ENCODE data around the gene LINC00632. TPM values are rescaled to one million over a fixed set of nuclear protein-coding genes. Genes with fewer than 3 reads are reported as not detected.

Gene LINC00632
- total RNA-seq, 2 donors from 2014 or later = 4.7 to 23.9 TPM

DNA sequence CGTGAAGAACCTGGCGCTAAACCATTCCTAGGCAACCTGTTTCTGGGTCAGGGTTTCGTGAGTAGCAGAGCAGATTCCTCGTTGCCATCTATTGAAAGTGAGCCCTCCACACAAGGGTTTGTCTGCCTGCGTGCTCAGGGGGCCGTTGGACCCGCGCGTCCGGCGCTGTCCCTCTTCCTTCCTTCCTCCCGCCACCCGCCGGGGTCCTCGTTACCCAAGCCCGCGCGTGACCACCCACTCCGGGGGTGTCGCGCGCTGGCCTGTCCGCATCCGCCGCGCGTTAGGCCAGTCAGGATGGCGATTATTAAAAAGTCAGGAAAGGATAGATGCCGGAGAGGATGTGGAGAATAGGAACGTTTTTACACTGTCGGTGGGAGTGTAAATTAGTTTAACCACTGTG, 66.8 kb downstream of the LINC00632 start:
- Mint-ChIP-seq H3K4me1 (peaks cover 2% of the 10 kb centered on the region), H3K27ac (no peak overlapping the region), H3K36me3 (ENCODE audit: low read depth) (no peaks in the 10 kb centered on the region), H3K4me3 (no peak overlapping the region), H3K27me3 (no peaks in the 10 kb centered on the region)
- ATAC-seq = no peak
- no peak for DNase-seq
- H3K9me3 ChIP-seq (ENCODE audit: control insufficient read depth, low read length, poor library complexity, severe bottlenecking) = no peaks in the 10 kb centered on the region

DNA sequence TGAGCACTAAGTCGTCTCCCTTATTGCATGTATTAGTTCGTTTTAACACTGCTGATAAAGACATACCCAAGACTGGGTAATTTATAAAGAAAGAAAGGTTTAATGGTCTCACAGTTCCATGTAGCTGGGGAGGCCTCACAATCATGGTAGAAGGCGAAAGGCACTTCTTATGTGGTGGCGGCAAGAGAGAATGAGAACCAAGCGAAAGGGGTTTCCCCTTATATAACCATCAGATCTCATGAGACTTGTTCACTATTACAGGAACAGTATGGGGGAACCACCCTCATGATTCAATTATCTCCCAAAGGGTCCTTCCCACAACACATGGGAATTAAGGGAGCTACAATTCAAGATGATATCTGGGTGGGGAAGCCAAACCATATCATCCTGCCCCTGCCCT, 85.1 kb downstream of the LINC00632 start:
- ATAC-seq (no peak), DNase-seq (no peak)
- H3K27me3 Mint-ChIP-seq = no peaks in the 10 kb centered on the region
- no peaks in the 10 kb centered on the region for H3K4me1 Mint-ChIP-seq
- no peaks in the 10 kb centered on the region for H3K36me3 Mint-ChIP-seq (ENCODE audit: low read depth)
- H3K4me3 Mint-ChIP-seq = no peak overlapping the region
- no peak overlapping the region for H3K27ac Mint-ChIP-seq
- no peaks in the 10 kb centered on the region for H3K9me3 ChIP-seq (ENCODE audit: control insufficient read depth, low read length, poor library complexity, severe bottlenecking)

DNA sequence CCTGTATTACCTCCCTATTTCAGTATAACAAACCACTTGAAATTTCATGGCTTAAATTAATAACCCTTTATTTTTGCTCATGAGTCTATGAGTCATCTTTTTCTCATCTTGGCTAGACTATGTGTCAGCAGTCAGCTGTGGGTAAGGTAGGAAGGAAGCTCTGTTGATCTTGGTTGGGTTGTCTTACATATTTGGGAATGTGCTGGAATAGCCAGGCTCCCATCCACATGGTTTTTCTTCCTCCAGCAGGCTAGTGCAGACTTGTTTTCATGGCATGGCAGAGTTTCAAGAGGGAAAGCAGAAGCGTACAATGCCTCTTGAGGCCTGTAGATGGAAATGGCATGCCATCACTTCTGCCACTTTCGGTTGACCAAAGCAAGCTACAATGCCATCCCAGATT, 89.7 kb downstream of the LINC00632 start:
- H3K27ac Mint-ChIP-seq = no peak overlapping the region
- H3K36me3 Mint-ChIP-seq (ENCODE audit: low read depth) = no peaks in the 10 kb centered on the region
- no peak for DNase-seq
- ATAC-seq = no peak
- H3K4me1 Mint-ChIP-seq = no peaks in the 10 kb centered on the region
- no peaks in the 10 kb centered on the region for H3K9me3 ChIP-seq (ENCODE audit: control insufficient read depth, low read length, poor library complexity, severe bottlenecking)
- no peaks in the 10 kb centered on the region for H3K27me3 Mint-ChIP-seq
- no peak overlapping the region for H3K4me3 Mint-ChIP-seq

DNA sequence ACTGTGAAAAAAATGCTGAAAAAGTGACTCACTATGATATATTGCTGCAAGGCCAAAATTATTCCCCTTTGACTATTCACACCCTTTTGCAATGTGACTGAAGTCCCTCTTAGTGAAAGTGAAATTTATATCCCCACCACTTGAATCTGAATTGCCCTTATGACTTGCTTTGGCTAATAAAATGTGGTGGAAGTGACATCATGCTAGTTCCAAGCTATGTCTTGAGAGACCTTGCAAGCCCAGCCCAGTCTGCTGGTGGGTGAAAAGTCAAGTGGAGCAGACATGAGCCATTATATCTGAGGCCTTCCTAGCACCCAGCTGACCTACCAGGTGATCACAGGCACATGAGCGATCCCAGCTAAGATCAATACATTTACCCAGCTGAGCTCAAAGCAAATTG, 94.7 kb downstream of the LINC00632 start:
- no peaks in the 10 kb centered on the region for H3K27me3 Mint-ChIP-seq
- H3K9me3 ChIP-seq (ENCODE audit: control insufficient read depth, low read length, poor library complexity, severe bottlenecking) = no peaks in the 10 kb centered on the region
- no peaks in the 10 kb centered on the region for H3K36me3 Mint-ChIP-seq (ENCODE audit: low read depth)
- no peak for ATAC-seq
- no peak overlapping the region for H3K27ac Mint-ChIP-seq
- no peaks in the 10 kb centered on the region for H3K4me1 Mint-ChIP-seq
- no peak for DNase-seq
- no peak overlapping the region for H3K4me3 Mint-ChIP-seq

DNA sequence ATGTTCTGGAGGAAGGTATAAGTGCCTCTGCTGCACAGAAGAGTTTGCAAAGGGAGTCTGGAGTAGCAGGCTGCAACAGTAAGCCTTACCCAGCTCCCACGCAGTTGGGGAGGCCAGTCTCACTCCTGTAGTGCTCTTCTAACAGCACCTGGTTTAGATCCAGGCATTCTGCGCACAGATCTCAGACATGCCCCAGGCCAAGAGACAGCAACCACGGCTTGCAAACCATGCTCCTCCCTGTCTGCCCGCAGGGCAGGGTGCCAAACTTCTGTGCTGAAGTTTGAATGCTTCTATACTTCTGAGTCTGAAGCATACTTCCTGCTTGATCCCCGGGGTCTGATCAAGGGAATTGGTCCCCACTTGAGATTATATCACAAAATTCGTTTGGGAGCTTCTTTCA, 106.3 kb downstream of the LINC00632 start:
- ATAC-seq = peak; percentile 28
- H3K4me3 Mint-ChIP-seq = no peak overlapping the region
- no peak overlapping the region for H3K27ac Mint-ChIP-seq
- no peak for DNase-seq
- H3K27me3 Mint-ChIP-seq = no peaks in the 10 kb centered on the region
- H3K36me3 Mint-ChIP-seq (ENCODE audit: low read depth) = no peaks in the 10 kb centered on the region
- no peaks in the 10 kb centered on the region for H3K4me1 Mint-ChIP-seq
- H3K9me3 ChIP-seq (ENCODE audit: control insufficient read depth, low read length, poor library complexity, severe bottlenecking) = no peaks in the 10 kb centered on the region

DNA sequence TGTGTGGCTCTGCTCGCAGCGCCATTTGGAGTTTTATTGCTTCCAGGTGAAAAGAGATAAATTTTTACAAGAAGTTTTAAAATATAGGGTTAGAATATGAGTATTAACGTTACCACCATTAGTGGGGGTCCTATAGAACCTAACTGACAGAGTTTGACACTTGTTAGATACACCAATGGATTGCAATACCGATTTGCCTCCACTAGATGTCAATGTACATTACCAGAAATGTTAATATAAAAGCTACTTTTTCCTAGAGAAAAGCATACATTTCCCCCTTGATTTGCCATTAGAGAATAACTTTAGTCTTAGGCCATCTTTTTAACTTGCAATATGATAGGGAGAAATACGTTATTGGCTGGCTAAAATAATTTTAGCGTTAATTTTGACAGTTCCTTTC, 108.4 kb downstream of the LINC00632 start:
- no peaks in the 10 kb centered on the region for H3K9me3 ChIP-seq (ENCODE audit: control insufficient read depth, low read length, poor library complexity, severe bottlenecking)
- Mint-ChIP-seq H3K4me3 (no peak overlapping the region), H3K4me1 (peaks cover 3% of the 10 kb centered on the region), H3K27ac (no peak overlapping the region), H3K36me3 (ENCODE audit: low read depth) (no peaks in the 10 kb centered on the region), H3K27me3 (no peaks in the 10 kb centered on the region)
- DNase-seq (no peak), ATAC-seq (no peak)

DNA sequence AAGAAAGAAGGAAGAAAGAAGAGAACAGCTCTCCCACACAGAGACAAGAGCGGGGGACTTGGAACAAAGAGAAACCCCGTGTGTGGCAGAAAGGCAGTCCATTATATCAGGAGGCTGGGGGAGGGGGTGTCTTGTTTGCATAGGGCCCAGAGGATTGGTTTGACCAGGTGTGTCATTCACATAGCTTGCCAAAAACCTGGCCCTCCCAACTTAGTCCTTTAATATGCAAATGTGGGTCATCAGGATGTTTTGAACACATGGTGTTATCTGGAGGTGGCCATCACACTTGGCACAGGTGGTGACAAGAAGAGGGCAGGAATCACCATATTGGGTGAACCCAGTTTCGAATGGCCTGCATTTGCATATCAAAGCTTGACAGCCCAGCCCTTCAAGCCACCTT, 111.7 kb downstream of the LINC00632 start:
- Mint-ChIP-seq H3K27ac (no peak overlapping the region), H3K36me3 (ENCODE audit: low read depth) (no peaks in the 10 kb centered on the region), H3K4me1 (peaks cover 6% of the 10 kb centered on the region), H3K4me3 (no peak overlapping the region), H3K27me3 (no peaks in the 10 kb centered on the region)
- no peaks in the 10 kb centered on the region for H3K9me3 ChIP-seq (ENCODE audit: control insufficient read depth, low read length, poor library complexity, severe bottlenecking)
- DNase-seq = no peak
- no peak for ATAC-seq

DNA sequence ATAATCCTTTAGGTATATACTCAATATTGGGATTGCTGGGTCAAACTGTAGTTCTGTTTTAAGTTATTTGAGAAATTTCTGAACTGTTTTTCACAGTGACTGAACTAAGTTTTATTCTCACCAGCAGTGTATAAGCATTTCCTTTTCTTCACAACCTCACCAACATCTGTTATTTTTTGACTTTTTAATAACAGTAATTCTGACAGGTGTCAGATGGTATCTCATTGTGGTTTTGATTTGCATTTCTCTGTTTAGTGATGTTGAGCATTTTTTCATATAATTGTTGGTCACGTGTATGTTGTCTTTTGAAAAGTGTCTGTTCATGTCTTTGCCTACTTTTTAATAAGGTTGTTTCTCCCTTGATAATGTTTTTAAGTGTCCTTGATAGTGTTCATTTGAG, 112.6 kb downstream of the LINC00632 start:
- peaks cover 6% of the 10 kb centered on the region for H3K4me1 Mint-ChIP-seq
- no peaks in the 10 kb centered on the region for H3K27me3 Mint-ChIP-seq
- peak overlapping the region; percentile 22 for H3K4me3 Mint-ChIP-seq
- no peaks in the 10 kb centered on the region for H3K36me3 Mint-ChIP-seq (ENCODE audit: low read depth)
- ATAC-seq (peak; percentile 23), DNase-seq (no peak)
- H3K9me3 ChIP-seq (ENCODE audit: control insufficient read depth, low read length, poor library complexity, severe bottlenecking) = no peaks in the 10 kb centered on the region
- H3K27ac Mint-ChIP-seq = peak overlapping the region; percentile 12

DNA sequence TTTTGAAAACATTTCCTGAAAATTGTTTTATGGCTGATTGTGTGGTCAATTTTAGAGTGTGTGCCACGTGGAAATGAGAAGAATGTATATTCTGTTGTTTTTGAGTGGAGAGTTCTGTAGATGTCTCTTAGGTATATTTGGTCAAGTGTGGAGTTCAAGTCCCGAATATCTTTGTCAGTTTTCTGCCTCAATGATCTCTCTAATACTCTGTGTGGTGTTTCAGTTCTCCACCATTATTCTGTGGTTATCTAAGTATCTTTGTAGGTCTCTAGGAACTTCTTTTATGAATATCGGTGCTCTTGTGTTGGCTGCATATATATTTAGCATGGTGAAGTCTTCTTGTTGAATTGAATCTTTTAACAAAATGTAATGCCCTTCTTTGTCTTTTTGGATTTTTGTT, 113.3 kb downstream of the LINC00632 start:
- H3K36me3 Mint-ChIP-seq (ENCODE audit: low read depth) = no peaks in the 10 kb centered on the region
- ATAC-seq (no peak), DNase-seq (no peak)
- peak overlapping the region; percentile 22 for H3K4me3 Mint-ChIP-seq
- no peaks in the 10 kb centered on the region for H3K27me3 Mint-ChIP-seq
- no peaks in the 10 kb centered on the region for H3K9me3 ChIP-seq (ENCODE audit: control insufficient read depth, low read length, poor library complexity, severe bottlenecking)
- peak overlapping the region; percentile 12 for H3K27ac Mint-ChIP-seq
- peaks cover 6% of the 10 kb centered on the region for H3K4me1 Mint-ChIP-seq

DNA sequence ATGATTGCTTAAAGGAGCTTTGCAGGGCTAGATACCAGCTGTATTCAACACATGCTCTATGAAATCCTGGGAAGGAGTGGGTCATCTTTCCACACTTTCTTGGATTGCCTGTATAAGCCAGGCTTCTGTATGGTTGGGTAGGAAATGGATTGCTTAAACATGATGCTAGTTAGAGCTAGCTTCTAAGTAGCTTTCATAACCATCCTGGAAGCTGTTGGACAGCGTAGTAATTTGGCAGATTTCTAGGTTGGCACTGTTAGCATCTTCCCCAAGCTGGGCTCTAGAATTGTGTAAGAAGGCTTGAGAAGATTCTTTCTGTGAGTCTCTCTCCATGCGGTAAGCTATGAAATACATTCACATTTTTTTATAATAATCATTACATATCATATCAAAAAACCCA, 127.3 kb downstream of the LINC00632 start:
- H3K36me3 Mint-ChIP-seq (ENCODE audit: low read depth) = no peaks in the 10 kb centered on the region

More for the DNA sequence above, 127.3 kb downstream of the LINC00632 start:
- no peaks in the 10 kb centered on the region for H3K4me1 Mint-ChIP-seq
- H3K9me3 ChIP-seq (ENCODE audit: control insufficient read depth, low read length, poor library complexity, severe bottlenecking) = no peaks in the 10 kb centered on the region
- DNase-seq (no peak), ATAC-seq (no peak)
- H3K4me3 Mint-ChIP-seq = no peak overlapping the region
- H3K27me3 Mint-ChIP-seq = no peaks in the 10 kb centered on the region
- H3K27ac Mint-ChIP-seq = no peak overlapping the region

Other genes starting within 250 kb of the LINC00632 start
- not detected for gene SOX3, start 204.7 kb upstream of the LINC00632 start, total RNA-seq

All from T-helper 17 cell (primary cell).